EH (cell line): Measurements from ENCODE around the gene CDH23.
"Not testable (repeated sequence)": the region's sequence is repeated elsewhere in the genome, so short reads cannot be mapped to it uniquely, and the experiment has no call there.

Experiments
- DNase-seq: peaks from one replicate; pipeline ENCODE4 v3.0.0-alpha.2; 2015; ENCODE audit warnings: low read depth

CDH23 gene

DNA sequence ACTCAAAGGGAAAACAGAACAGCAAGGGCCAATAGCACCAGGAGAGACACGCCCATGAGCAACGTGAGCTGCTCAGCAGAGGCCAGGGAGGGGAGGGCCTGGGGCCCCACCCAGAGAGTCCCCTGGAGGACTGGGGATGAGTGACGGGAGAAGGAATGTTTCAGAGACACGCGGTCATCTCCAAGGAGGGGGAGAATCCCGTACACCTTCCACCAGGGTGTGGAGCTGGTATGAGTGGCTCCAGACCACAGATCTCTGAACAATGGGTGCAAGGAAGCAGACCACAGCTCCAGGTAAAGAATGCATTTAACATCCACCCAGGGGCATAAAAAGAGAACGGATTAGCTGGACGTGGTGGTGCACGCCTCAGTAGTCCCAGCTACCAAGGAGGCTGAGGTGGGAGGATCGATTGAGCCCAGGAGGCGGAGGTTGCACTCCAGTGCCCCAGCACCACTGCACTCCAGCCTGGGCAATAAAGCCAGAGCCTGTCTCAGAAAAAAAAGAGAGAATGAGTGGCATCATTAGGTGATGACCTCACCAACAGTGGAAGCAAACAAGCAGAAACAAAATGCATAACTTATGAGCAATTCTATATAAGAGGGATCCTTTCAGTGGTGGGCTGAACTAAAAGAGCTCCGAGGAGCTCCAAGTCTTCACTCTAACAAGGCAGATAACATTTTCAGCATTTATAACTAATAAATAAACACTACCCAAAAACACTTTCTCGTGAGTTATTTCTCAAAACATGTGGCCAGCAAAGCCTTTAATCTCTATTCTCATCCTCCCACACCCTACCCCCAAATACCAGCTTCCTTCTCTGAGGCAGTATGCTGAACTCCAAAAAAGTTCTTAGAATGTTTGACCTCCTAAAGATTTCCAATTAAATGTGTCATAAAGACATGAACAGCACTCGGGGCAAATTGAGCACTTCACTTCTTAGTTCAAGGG lies 441.8 kb downstream of the CDH23 start:
- DNase-seq, result peak; percentile 79

DNA sequence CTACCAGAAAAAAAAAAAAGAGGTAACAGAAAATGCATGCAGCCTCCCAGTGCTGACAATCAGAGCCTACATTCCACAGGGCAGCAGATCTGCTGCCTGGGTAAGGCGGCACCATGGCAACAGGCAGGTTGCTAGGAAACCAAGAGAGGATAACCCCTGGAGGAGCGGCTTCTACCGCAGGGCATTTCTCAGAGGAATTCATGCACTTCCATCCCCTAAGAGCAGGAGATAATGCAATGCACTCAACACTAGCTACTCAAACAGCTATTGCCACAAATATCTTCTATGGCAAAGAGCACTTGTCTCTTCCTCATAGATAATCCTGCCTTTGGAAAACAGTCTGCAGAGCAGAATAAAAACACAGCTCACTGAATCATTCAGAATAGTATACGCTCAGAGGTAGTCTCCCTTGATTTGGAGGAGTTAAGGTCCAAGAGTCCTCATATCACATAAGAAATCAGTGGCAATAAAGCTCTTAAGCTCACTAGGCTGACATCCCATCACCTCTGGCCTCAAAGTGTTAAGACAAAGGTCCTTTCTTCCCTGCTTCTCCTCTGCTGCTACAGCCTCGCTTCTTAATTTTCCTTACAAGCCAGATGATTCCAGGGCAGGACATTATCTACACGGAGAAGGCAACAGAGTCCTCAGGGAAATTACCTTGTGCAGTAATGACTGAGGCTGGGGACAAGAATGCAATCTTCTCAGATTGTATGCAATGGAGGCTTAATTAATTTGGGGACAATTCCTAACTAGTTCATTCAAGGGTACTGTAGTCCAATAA lies 443.6 kb downstream of the CDH23 start:
- DNase-seq, result peak; percentile 99

DNA sequence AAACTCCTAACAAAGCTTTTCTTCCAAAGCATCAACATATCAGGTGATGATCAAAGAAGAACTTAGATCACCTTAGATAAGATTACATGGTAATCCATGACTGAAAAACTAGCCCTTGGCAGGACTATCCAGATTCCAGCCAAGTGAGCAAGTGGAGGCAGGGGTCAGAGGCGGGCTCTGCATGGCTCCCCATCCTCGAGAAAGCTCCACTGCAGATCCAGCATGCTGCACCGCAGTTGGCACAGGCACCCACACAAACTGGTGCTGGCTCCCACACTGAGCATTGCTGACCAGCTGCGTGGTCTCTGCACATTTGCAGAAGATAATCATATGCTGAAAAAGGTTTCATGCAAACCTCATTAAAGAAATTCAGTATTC lies 444.2 kb downstream of the CDH23 start:
- DNase-seq, result no peak

DNA sequence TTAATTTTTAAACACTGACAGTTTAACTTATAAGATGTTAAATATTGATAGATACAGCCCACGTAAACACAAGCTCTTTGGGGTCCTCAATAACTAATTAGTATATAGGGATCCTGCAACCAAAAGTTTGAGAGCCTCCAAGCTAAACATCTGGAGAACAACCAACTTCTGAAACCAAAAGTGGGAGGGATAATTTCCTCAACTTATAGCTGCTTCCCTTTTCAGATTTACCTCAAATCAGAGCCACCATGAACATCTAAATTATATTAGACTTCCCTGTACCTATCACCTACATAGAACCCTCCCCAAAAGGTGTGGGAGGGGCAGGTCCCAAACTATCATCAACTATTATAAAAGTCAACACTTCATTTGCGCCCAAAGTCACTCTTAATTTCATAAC lies 445.7 kb downstream of the CDH23 start:
- DNase-seq, result no peak

DNA sequence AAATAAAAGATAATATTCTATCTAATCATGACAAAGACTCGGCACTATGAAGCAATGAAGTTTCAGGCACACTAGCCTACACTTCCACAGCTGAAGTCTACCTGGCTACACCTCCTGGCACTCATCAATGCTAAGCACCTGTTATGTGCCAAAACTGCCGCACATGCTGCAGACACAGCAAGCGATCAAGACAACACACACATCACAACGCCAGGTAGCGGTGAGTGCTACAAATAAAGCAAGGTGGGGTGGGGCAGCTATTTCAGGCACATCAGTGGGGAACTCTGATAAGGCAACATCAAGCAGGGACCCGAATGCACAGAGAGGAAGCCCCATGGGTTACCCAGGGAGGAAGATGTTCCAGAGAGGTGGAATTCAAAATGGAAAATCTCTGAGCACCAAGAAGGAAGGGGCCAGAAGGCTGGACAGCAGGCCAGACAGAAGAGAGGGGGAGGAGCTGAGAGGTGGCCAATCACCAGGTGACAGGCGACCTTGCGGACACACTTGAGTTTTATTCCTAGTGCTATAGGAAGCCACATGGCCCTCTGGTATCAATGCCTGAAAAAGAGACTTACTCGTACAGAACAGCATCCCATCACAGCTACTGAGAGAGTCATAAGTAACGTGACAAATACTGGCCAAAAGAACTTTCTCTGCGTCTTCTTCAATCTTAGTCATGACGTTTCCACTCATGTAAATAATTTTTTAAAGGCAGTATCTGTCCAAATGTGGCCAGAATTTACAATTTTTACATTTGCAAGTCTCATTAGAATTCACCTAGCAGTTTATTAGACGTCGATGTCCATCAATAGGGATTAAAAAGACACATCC lies 446.4 kb downstream of the CDH23 start:
- DNase-seq, result no peak

DNA sequence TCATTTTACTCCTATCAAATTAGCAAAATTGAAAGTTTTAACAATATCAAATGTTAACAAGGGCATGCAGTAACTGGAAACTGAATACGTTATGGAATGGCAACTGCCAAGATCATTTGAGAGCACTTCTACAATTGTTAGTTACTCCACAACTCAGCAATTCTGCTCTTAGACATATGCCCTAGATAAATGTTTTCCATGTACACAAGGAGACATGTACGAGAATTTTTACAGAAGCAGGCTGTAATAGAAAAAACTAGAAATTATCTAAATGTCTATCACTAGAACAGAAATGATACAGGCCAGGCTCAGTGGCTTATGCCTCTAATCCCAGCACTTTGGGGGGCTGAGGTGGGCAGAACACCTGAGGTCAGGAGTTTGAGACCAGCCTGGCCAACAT lies 447.4 kb downstream of the CDH23 start:
- no peak for DNase-seq

DNA sequence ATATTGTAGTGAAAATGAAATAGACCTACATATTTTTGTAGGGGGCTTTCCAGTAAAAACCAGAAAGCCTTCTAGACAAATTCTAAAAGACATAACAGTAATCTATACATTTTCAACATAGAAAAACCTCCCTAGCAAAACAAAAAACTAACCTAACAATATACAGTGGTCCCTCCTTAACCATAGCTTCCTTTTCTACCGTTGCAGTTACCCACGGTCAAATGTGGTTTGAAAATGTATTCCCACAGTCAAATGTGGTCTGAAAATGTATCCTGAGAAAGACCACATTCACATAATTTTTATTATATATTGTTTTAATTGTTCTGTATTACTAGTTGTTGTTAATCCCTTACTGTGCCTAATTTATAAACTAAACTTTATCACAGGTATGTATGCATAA lies 448.0 kb downstream of the CDH23 start:
- DNase-seq, result no peak

DNA sequence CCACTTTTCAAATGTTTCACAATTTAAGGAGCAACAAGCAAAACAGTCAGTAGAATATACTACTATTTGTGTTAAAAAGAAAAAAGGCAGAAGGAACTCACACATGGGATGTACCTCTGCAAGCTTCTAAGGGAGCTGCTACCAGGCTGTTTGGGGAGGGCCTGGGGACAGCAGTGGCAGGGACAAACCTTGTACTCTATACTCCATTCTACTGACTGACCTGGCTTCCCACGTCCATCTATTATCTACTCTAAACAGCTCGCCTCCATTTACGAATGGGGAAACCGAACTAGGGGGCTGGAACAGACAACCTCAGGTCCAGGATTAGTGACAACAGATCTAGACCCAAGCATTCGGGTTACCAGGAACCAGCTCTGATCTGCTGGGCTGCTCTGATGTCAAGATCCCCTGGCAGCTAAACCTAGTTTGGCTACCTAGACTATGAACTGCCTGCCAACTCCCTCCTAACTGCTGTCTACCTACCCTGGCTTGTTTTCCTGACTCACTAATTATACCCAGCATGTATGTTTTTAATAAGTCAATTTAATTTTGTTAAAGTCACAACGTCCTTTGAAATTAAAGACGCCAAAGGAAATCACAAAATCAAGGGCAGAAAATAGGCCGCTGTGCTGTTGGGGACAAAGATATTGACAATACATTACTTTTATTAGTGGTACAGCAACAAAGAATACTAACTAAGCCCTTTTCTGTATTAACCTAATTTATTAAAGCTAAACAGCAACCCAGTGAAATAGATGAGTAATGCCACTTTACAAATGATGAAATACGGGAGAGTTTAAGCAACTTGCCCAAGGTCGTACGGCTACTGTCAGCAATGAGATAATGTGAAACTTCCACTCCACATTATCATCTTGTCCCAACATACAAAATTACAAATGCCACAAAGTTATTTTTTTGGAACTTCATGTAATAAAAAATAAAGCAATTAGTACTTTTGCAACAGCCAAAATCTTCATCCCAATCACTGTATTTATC lies 449.0 kb downstream of the CDH23 start:
- DNase-seq, result no peak

DNA sequence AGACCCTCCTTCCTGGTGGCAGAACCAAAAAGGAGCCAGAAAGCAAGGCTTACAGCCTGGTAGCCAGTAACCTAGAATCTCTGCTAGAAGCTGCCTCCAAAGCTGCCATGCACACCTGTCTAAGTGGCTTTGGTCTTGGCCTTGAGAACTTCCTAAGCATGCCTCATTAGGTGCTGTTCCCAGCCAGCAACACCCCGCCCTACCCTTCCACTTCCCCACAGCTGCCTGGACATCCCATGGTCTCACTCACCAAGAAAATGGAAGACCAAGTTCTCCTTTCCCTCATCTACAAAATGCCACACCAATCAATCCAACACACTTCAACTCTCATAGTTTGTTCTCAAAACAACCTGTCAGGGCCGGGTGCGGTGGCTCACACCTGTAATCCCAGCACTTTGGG lies 450.1 kb downstream of the CDH23 start:
- DNase-seq, result no peak

DNA sequence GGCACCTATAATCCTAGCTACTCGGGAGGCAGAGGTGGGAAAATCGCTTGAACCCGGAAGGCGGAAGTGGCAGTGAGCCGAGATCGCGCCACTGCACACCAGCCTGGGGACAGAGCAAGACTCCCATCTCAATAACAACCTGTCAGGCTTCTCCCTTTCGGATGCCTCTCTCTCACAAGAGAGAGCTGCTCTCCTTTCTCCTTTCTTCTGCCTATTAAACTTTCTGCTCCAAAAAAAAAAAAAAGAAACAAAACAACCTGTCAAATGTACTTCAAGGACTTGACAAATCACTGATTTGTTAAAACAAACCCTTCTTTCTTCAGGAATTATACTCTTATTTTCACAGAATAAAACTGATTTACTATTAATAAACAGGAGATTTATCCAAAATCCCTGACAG lies 450.7 kb downstream of the CDH23 start:
- no peak for DNase-seq

DNA sequence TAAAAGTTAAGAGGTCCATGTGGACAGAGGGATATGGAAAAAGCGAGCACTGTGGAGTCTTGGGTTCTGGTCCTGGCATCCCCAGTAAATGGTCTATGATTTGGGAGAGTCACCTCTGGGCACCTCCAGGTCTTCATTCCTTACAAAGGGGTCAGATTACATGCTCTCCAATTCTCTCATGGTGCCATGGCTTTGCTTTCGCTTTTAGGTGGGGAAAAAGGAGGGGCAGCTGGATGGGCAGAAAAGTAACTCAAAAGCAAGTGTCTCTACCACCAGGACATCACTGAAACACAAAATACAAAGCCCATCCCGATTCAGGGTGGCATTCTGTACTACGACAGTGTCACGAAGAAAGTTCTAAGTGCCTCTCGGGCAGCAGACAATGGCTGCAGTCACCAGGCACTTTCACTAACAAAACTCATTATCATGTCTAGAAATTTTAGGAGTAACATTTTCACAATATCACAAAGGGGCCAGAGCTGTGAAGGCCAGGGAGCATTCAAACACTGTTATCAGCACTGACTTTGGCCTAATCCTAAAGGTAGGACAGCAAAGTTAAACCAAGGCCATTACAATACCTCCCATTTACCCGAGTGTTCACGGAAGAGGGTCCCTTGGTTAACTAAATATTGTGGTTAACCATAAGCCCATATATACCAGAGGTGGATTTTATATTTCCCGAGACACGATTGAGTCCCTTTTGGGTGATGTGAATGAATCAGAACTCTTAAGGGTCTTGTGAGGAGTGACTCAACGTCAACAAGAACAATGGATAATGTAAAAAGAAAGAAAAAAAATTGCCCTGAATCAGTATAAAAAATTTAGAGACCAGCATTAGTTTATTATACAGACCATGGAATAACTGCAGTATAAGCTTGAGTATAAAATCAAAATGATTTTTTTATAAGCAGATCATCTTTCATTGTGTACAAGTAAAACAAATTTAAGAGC lies 451.9 kb downstream of the CDH23 start:
- DNase-seq, result no peak

DNA sequence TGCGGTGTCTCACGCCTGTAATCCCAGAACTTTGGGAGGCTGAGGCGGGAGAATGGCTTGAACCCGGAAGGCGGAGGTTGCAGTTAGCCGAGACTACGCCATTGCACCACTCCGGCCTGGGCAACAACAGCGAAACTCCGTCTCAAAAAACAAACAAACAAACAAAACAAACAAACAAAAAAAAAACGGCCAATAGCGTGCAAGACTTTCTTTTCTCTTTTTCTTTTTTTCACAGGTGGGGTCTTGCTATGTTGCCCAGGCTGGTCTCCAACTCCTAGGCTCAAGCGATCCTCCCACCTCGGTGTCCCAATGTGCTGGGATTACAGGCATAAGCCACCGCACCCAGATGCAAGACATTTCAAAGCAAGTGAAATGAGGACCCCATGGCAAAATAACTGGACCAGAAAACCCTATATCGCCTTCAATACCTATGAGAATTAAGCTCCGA lies 452.8 kb downstream of the CDH23 start:
- DNase-seq, result no peak

DNA sequence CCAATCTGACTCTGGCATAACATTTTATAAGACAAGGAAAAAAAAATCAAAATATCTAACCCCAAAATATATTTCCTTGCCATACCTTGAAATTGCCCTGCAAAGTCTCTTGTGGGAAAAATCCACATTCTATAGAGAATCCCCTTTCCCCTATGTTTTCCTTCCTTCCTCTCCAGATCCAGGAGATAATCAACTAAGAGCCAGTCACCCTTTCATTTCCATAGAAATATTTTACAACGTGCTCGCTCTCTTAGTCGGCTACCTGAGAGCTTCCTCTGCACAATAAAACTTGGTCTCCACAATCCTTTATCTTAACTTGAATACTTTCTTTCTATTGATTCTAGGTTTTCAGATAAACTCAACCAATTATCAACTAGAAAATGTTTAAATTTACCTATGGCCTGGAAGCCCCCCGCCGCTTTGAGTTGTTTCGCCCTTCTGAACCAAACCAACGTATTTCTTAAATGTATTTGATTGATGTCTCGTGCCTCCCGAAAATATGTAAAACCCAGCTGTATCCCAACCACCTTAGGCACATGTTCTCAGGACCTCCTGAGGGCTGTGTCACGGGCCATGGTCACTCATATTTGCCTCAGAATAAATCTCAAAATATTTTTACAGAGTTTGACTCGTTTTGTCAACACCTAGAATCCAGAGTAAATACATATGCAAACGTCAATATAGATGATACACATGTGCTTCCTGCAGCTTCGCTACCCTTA lies 453.5 kb downstream of the CDH23 start:
- no peak for DNase-seq

DNA sequence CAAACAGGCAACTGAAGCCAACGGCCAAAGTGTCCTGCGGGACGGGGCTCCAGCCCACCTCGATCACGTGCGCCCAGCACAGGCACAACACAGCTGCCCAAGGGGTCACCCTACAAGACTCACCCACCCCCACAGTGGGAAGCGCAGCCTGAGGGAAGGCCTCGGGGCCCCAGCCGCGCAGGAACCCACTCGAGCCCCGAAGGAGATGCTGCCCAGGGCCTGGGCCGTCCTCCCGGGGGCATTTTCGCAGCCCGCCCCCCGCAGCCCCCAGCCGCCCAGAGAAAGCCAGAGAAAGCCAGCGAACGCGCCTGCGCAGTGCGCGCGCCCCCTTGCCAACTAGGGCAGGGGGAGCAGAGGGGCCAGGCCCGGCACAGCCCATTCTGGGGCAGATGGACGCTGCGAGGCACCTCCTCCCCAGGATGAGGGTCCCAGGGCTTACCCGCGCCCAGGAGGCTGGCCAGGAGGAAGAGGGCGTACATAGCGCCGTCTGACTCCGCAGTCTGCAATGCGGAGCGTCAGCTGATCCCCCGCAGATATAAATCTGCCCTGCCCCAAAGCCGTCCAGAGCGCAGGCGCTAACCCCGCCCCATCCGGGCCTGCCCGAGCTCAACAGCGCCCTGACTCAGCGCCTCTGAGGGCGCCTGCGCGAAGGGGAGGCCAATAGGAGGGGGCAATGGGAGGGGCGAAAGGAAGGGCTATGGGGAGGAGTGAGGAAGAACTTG lies 454.2 kb downstream of the CDH23 start, which contains the start of gene PSAP:
PSAP (minus strand) TSS at position 509 of the 722 bp plus-strand sequence; CDS start at position 479, 30 bp downstream.
- DNase-seq, result peak; percentile 99

DNA sequence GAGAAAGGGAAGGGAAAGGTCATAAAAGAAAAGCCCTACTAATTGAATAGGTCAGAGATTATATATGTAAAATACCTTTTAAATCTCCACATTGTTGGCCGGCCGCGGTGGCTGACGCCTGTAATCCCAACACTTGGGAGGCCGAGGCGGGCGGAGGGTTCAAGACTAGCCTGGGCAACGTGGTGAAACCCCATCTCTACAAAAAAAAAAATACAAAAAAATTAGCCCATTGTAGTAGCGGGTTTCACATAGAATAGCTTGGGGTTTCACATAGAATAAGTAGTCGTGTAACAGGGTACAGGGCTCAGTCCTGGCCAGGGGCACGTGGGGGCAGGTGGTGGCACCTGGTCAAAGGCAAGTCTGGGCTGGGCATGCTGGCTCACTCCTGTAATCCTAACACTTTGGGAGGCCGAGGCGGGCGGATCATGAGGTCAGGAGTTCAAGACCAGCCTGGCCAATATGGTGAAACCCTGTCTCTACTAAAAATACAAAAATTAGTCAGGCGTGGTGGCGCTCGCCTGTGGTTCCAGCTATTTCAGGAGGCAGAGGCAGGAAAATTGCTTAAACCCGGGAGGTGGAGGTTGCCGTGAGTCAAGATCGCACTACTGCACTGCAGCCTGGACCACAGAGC lies 454.9 kb downstream of the CDH23 start:
- DNase-seq, result not testable (repeated sequence)

DNA sequence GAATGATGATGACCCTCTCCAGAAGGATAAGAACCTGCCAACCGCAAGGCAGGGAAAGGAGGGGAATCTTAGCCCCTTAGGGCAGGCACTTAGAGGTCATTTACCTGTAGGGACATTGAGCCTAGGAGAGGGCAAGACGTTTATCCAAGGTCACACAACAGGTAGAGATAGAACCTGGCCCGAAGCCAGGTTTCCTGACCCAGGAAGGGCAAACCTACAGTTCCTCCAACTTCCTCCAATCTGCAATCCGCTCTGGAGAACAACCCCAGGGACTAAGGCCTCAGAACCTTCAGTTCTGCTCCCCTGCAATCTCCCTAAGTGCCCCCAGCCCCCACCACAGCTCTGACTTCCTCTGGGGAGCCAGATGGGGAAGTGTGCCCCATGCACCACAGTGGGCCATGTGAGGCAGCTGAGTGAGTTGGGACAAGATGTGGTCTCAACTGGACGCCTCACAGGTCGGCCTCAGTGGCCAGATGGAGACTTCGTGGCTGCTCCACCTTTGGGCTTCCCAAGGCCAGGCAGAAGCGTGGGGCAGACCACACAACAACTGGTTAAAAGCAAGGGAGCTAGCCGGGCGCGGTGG lies 455.7 kb downstream of the CDH23 start:
- DNase-seq, result no peak

DNA sequence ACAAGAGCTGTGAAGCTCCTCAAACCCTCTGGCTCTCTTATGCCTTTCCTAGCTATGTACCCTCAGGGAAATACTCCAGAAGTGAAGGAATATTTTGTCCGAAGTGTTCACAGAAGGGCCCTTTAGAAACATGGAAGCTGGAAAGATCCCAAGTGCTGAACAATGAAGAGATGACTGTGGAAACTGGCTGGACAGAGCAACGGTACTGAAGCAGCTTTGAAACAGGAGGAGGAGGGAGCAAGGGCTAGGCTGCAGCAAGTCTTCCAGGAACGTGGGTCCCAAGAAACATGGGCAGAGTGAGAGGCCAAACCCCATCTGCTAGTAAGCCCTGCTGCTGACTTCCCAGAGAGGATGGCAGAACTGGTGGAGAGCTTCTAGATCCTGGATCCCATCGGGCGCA lies 457.3 kb downstream of the CDH23 start:
- peak; percentile 61 for DNase-seq
